Stimulated activated CD4-positive, alpha-beta T cell treated with anti-CD3 and anti-CD28 coated beads, Interleukin-12 subunit alpha, Interleukin-12 subunit beta, amount 100 ng/mL, for 48 hours (primary cell): ENCODE data around the gene GABBR1.
A peak's percentile ranks its signal among the peaks of the same experiment; 100 is the strongest.

Experiments used
- DNase-seq, 3 donors: peaks; one replicate each; pipeline ENCODE4 v3.0.0-alpha.2; 2020; ENCODE audit warnings: low read depth in 2 of 3, low spot score in 1 of 3

Gene GABBR1

GRCh38 chr6:29528988-29529560, 103.9 kb downstream of the GABBR1 start:
- no peak for DNase-seq

GRCh38 chr6:29528300-29528931, 104.6 kb downstream of the GABBR1 start:
- DNase-seq, result no peak

GRCh38 chr6:29527564-29527963, 105.4 kb downstream of the GABBR1 start:
- DNase-seq, result no peak

- DNase-seq, result no peak
These were observed 105.9 kb downstream of the GABBR1 start for GRCh38 chr6:29527126-29527525.

- no peak for DNase-seq
These were observed 107.7 kb downstream of the GABBR1 start for GRCh38 chr6:29525311-29525639.

GRCh38 chr6:29524444-29525310, 108.3 kb downstream of the GABBR1 start:
- no peak for DNase-seq

GRCh38 chr6:29524044-29524443, 108.9 kb downstream of the GABBR1 start:
- no peak for DNase-seq

GRCh38 chr6:29522227-29522626, 110.8 kb downstream of the GABBR1 start:
- no peak for DNase-seq

GRCh38 chr6:29521006-29521680, 111.8 kb downstream of the GABBR1 start:
- DNase-seq, result no peak

GRCh38 chr6:29520232-29520631, 112.8 kb downstream of the GABBR1 start:
- DNase-seq, result no peak

- DNase-seq, result no peak
These were observed 113.5 kb downstream of the GABBR1 start for GRCh38 chr6:29519291-29520010.

GRCh38 chr6:29517728-29518440, 115.1 kb downstream of the GABBR1 start:
- no peak for DNase-seq

- DNase-seq, result no peak
These were observed 115.7 kb downstream of the GABBR1 start for GRCh38 chr6:29517245-29517644.

- peak; percentile 8 to 18 (median 11) for DNase-seq
These were observed 116.9 kb downstream of the GABBR1 start for GRCh38 chr6:29516108-29516507.

- DNase-seq, result no peak
These were observed 122.2 kb downstream of the GABBR1 start for GRCh38 chr6:29510746-29511300.

GRCh38 chr6:29510202-29510601, 122.8 kb downstream of the GABBR1 start:
- DNase-seq, result no peak
